GM19023 (cell line): ENCODE measurements around the gene TBC1D16.

Source experiments
- ATAC-seq: cut with Tn5 transposase; IDR thresholded peaks from one replicate; pipeline ENCODE4 v1.9.1; 2021; ENCODE audit warnings: mild to moderate bottlenecking, moderate library complexity; ENCODE audit not compliant: unreplicated experiment

Gene TBC1D16

DNA sequence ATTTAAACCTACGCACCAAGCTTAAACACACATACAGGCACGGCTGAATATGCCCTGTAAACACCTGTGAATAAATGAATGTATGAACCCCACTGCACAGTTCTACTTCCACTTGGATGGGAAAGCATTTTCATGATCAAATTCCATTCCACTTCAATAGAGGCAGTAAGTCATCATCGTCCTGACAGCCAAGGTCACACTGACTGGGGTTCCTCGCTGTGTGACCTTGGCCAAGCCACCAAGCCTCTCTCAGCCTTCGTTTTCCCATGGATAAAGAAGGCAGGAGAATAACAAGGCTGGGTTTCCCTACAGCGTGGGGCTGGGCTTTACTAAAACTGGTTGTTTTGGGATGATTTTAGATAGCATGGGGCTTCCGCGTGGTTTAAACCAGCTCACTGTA is 82.8 kb downstream of the TBC1D16 start:
- ATAC-seq, result no peak

DNA sequence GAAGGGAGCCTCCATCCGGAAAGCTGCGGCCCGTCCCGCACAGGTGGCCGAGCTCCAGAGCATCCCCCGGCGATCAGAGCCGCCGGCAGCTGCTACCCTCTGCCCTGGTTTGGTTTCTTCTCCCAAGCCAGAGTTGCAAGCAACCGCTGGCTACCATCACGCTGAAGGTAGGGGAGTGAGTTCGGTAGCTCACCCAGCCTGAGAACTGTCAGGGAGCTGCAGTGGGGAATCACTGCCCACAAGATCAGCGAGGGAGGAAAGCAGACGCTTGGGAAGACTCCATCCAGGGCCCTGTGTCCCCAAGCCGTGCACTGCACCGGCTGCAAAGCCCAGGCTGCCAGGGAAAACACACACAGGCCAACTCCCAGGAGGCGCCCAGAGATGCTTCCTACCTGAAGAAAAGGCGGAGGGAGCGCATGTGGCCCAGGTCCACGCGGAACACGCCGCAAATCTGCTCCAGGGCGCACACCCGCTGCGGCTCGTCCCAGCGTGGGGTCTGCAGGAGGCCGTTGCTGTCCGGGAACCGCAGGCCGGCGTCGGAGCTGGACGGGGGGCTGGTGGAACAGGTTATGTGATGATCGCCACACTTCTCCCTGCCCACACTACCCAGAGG is 83.3 kb downstream of the TBC1D16 start:
- ATAC-seq, result no peak

GRCh38 chr17:79951361-79952264 is 84.1 kb downstream of the TBC1D16 start:
- ATAC-seq, result no peak

DNA sequence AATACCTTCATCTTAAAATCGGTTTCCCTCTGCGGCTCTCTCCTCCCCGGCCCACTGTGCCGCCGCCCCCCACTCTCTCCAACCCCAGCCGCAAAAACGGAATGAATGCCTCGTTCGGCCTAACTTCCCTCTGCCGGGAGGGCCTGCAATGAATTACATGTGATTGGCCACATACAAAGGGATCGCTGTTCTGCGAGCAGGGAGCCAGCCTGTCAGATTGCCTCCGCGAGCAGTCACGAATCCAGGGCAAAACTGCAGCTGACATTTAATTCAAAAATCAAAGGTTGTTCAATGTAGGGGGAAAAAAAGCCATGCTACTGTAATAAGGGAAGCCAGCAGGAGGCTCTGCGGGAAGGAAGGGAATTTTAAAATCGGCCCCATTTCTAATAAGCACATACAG is 84.9 kb downstream of the TBC1D16 start:
- no peak for ATAC-seq

GRCh38 chr17:79950306-79950705 is 85.4 kb downstream of the TBC1D16 start:
- ATAC-seq, result no peak

- no peak for ATAC-seq
Measured at GRCh38 chr17:79949656-79950209, 85.9 kb downstream of the TBC1D16 start.

DNA sequence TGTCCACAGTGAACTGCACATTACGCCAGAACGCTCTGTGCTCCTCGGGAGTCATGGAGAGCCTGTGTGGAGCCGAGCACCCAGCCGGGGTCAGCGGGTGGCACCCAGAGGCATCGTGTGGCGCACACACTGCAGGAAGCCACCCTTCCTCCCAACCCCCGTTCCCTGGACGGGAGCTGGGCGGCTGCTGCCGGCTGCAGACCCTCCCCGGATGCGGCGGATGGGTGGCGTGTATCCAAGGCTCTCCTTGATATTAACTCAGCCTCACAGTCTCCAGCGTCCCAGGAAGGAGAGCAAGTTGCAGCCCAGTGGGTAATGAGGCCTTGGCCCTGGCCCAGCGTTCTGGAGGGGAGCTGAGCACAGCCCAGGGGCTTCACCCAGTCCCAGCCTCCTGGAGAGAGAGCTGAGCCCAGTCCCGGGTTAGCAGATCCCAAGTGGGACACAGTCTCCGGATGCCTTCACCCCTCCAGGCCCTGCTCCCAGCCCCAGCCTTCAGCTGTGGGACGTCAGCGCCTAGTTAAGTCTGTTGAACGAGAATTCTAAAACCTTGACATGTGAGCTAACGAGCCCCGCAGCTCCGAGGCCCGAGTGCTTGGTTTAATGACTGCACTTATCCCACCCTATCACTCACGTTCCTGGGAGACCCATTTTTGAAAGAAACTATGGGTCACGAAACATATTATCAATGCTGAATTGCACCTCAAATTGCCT is 86.6 kb downstream of the TBC1D16 start:
- no peak for ATAC-seq

- no peak for ATAC-seq
Measured at GRCh38 chr17:79948406-79948944, 87.2 kb downstream of the TBC1D16 start.

- ATAC-seq, result no peak
Measured at GRCh38 chr17:79947351-79948031, 88.2 kb downstream of the TBC1D16 start.

DNA sequence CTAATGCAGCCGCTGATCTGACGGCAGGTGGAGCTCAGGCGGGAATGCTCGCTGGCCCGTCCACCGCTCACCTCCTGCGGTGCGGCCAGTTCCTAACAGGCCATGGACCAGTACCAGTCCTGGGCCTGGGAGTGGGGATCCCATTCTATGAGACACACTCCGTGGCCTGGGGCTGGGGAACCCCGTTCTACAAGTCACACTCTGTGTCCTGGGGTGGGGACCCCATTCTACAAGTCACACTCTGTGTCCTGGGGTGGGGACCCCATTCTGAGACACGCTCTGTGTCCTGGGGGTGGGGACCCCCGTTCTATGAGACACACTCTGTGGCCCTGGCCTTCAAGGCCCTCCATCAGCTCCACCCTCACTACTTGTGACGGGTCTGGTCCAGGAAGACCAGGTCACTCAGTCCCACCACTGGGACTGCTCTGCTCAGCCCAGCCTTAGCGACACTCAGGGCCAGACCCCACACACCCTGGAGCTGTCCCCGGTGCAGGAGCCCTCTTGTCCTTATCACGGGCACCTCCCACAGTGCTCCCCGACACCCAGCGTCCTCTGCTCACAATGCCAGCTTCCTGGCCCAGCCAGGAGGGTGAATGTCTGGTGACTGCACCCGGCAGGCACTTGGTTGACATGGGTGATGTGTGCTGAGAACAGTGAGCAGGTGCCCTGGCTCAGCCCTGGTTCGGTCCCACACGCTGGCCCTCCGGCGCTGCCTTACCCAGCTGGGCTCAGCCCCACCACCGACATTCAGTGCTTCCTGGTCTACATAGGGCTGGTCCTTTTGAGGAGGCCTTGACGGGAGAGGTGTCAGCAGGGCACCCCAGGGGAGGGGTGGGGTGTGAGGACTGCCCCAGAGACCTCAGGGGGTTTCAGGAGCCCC is 89.1 kb downstream of the TBC1D16 start:
- ATAC-seq, result no peak

- no peak for ATAC-seq
Measured at GRCh38 chr17:79945591-79946255, 89.9 kb downstream of the TBC1D16 start.

- no peak for ATAC-seq
Measured at GRCh38 chr17:79944821-79945391, 90.8 kb downstream of the TBC1D16 start.

GRCh38 chr17:79944251-79944812 is 91.3 kb downstream of the TBC1D16 start:
- no peak for ATAC-seq

DNA sequence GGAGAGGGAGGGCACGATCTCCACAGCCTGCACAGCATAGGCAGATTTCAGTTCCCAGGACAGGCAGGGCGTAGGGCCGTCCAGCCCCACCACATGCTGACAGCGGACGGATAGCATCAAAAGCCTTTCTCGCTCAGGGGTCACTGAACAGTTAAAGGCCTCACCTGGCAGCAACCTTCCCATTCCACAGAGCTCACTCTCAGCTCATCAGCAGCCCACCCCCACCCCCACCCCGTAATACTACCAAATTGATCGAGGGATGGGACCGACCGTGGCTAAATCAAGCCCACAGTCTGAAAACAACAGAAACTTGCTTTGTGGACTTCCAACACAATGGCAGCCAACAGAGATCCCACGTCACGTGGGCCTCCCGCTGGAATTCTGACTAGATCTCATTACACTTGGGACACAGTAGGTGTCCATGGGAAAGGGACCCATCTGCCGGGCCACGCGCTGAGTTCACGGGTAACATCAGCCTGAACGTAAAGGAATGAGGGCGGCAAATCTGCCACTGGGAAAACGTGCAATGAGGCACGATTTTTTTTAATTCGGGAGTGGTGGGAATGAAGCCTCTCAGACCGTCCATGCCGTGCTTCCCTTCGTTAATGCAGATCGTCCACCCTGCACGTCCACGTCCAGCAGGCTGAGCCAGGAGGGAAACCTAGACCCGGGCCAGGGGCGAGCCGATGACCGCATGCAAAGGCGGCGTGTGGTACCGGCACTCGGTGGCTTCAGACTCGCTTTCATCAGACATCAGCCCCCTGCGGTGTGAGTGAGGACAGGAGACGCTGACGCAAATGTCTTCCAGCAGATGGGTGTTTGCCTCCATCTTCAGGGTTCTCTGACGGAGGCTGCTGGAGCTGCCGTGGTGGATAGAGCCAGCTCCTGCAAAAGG is 92.1 kb downstream of the TBC1D16 start:
- no peak for ATAC-seq

GRCh38 chr17:79942591-79943346 is 92.9 kb downstream of the TBC1D16 start:
- ATAC-seq, result no peak

GRCh38 chr17:79942011-79942405 is 93.7 kb downstream of the TBC1D16 start:
- ATAC-seq, result no peak
